ENCODE data around the gene EXOC3.

- TF ChIP-seq L3MBTL2 (conservative IDR thresholded peaks at IDR 0.05) = no peak
- TF ChIP-seq FOXM1 (IDR thresholded peaks at IDR 0.05; ENCODE audit: borderline replicate concordance) = no peak
- no peak for TF ChIP-seq PKNOX1 (IDR thresholded peaks at IDR 0.05)
- TF ChIP-seq BHLHE40 (IDR thresholded peaks at IDR 0.05; ENCODE audit: borderline replicate concordance) = no peak
- TF ChIP-seq ELF4 (IDR thresholded peaks at IDR 0.05) = no peak
- no peak for TF ChIP-seq SP1 (IDR thresholded peaks at IDR 0.05)
- no peak for TF ChIP-seq ARNT (IDR thresholded peaks at IDR 0.05)
- TF ChIP-seq ZNF384 (IDR thresholded peaks at IDR 0.05) = no peak
- TF ChIP-seq SUZ12 (IDR thresholded peaks at IDR 0.05) = no peak
- no peak for TF ChIP-seq FOXA1 (IDR thresholded peaks at IDR 0.05)
- no peak for TF ChIP-seq CTBP1 (IDR thresholded peaks at IDR 0.05; ENCODE audit: borderline replicate concordance)
- TF ChIP-seq TARDBP (IDR thresholded peaks at IDR 0.05) = no peak
Observed at GRCh38 chr5:431001-431710, 11.8 kb upstream of the EXOC3 start.
